GM18498 (cell line): ENCODE data around the gene ECHDC1.
"Not testable (repeated sequence)": the region's sequence is repeated elsewhere in the genome, so short reads cannot be mapped to it uniquely, and the experiment has no call there.

Experiments used
- ATAC-seq: cut with Tn5 transposase; IDR thresholded peaks from one replicate; pipeline ENCODE4 v1.9.1; 2021; ENCODE audit warnings: mild to moderate bottlenecking, moderate library complexity; ENCODE audit not compliant: unreplicated experiment

The ECHDC1 gene

GRCh38 chr6:127342946-127343808 is at the start of gene ECHDC1:
ECHDC1 (minus strand) TSS chr6:127343609; CDS start chr6:127331028, 12,581 bp downstream.
- ATAC-seq = peak; percentile 71

- ATAC-seq = no peak
These were observed 48.9 kb upstream of the ECHDC1 start for GRCh38 chr6:127392301-127392700.

- ATAC-seq = no peak
These were observed 47.9 kb upstream of the ECHDC1 start for GRCh38 chr6:127391094-127391953.

- no peak for ATAC-seq
These were observed 46.3 kb upstream of the ECHDC1 start for GRCh38 chr6:127389706-127390105.

- no peak for ATAC-seq
These were observed 42.4 kb upstream of the ECHDC1 start for GRCh38 chr6:127385668-127386430.

- ATAC-seq = not testable (repeated sequence)
These were observed 41.4 kb upstream of the ECHDC1 start for GRCh38 chr6:127384848-127385247.

- ATAC-seq = no peak
These were observed 40.6 kb upstream of the ECHDC1 start for GRCh38 chr6:127383988-127384387.

GRCh38 chr6:127382413-127382812 is 39.0 kb upstream of the ECHDC1 start:
- ATAC-seq = no peak

- ATAC-seq = no peak
These were observed 38.0 kb upstream of the ECHDC1 start for GRCh38 chr6:127381384-127381783.

GRCh38 chr6:127376685-127377084 is 33.3 kb upstream of the ECHDC1 start:
- no peak for ATAC-seq

- no peak for ATAC-seq
These were observed 23.6 kb upstream of the ECHDC1 start for GRCh38 chr6:127367023-127367375.

GRCh38 chr6:127366282-127367022 is 23.0 kb upstream of the ECHDC1 start:
- no peak for ATAC-seq

- no peak for ATAC-seq
These were observed 22.5 kb upstream of the ECHDC1 start for GRCh38 chr6:127365874-127366273.

- no peak for ATAC-seq
These were observed 9.1 kb upstream of the ECHDC1 start for GRCh38 chr6:127352524-127352923.

- ATAC-seq = no peak
These were observed 6.6 kb upstream of the ECHDC1 start for GRCh38 chr6:127349980-127350379.

GRCh38 chr6:127348028-127348661 is 4.7 kb upstream of the ECHDC1 start:
- ATAC-seq = no peak

GRCh38 chr6:127347178-127347577 is 3.8 kb upstream of the ECHDC1 start:
- ATAC-seq = no peak

GRCh38 chr6:127345521-127345920 is 2.1 kb upstream of the ECHDC1 start:
- ATAC-seq = no peak

- no peak for ATAC-seq
These were observed 625 bp upstream of the ECHDC1 start for GRCh38 chr6:127343809-127344659.
